GM12801 (cell line): Measurements from ENCODE around the gene G2E3.

ENCODE experiments used
- CTCF ChIP-seq: IDR thresholded peaks from one replicate; pipeline ENCODE4 v1.5.1; 2011; ENCODE audit warnings: control low read depth; ENCODE audit not compliant: insufficient read length; ENCODE audit errors: extremely low read depth

The G2E3 gene

DNA sequence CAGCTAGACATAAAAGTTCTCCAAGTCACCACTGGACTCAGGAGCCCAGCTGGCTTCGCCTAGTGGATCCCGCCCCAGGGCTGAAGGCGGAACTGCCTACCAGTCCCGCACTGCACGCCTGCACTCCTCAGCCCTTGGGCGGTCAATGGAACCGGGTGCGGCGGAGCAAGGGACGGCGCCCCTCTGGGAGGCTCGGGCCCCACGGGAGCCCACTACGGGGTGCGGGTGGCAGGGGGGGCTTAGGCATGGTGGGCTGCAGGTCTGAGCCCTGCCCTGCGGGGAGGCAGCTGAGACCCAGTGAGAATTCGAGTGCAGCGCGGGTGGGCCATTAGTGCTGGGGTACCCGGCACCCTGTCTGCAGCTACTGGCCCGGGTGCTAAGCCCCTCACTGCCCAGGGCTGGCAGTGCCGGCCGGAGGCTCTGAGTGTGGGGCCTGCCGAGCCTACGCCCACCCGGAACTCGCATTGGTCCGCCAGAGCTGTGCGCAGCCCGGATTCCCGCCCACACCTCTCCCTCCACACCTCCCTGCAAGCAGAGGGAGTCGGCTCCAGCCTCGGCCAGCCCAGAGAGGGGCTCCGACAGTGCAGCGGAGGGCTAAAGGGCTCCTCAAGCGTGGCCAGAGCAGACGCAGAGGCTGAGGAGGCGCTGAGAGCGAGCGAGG lies 11.4 kb upstream of the G2E3 start:
- TF ChIP-seq CTCF, result no peak

- no peak for TF ChIP-seq CTCF
Measured at GRCh38 chr14:30550335-30550734, 8.6 kb upstream of the G2E3 start.

DNA sequence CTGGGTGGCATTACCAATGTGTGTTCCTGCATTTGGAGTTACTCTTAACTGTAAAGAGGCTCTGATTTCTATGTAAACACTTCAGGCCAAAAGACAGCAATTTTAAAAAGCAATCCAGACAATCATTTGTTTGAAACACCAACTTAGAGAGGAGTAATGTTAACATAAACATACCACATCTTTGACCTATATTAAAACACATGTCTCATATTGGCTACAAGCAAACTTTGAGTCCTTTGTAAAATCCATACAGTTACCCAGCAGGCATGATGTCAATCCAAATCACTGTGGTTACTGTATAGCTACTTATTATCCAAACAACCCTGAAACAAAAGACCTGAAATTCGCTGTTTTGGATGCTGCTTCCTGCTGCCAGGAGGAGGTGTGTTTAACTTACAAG lies 7.5 kb upstream of the G2E3 start:
- no peak for TF ChIP-seq CTCF

- no peak for TF ChIP-seq CTCF
Measured at GRCh38 chr14:30553311-30553989, 5.5 kb upstream of the G2E3 start.

DNA sequence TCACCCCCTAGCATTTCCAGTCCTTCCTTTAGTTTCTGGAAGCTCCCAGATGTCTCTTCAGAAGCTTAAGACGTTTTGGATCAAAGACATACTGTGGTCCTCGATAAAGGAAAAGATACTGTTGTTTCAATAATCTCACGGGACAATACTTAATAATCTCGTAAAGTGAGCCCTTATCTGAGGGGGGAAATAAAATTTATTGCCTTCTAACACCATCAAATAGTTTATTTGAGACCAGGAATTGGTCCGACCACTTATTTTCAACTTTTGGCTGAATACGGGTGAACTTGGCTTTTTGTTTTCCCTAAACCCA lies 640 bp upstream of the G2E3 start:
- TF ChIP-seq CTCF, result no peak

DNA sequence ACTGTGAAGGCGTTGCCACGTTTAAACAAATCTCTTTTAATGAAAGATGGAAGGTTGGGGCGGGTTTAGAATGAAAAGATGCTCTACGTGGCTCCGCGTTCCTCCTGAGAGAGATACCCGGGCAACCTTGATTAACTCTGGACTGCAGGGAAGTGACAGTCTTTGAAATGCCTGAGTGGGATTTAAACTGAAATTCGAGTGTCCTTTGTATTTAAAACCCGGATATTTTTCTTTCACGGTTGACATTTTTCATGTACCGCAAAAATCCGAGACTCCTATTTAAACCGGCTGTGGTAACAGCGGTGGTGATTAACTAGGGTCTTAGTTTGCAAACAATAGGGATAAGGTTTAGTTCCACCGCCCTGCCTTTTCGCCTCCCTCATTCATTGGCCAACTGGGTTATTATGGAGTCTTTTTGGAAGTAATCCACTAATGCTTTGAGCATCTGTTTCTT lies 707 bp downstream of the G2E3 start:
- no peak for TF ChIP-seq CTCF

GRCh38 chr14:30560581-30560980 lies 1.6 kb downstream of the G2E3 start:
- TF ChIP-seq CTCF, result no peak
